Dermis lymphatic vessel endothelial cell (primary cell): ENCODE results near the gene VAV1. TPM values are rescaled to one million over a fixed set of nuclear protein-coding genes. Genes with fewer than 3 reads are reported as not detected.

Experiments
- total RNA-seq: library from RNA; depleted of rRNA; stranded (reverse); fragments of >200 nt; gene quantifications from 2 replicates; pipeline ENCODE4 v1.2.1, GENCODE V29; 2014

Gene VAV1, protein sequence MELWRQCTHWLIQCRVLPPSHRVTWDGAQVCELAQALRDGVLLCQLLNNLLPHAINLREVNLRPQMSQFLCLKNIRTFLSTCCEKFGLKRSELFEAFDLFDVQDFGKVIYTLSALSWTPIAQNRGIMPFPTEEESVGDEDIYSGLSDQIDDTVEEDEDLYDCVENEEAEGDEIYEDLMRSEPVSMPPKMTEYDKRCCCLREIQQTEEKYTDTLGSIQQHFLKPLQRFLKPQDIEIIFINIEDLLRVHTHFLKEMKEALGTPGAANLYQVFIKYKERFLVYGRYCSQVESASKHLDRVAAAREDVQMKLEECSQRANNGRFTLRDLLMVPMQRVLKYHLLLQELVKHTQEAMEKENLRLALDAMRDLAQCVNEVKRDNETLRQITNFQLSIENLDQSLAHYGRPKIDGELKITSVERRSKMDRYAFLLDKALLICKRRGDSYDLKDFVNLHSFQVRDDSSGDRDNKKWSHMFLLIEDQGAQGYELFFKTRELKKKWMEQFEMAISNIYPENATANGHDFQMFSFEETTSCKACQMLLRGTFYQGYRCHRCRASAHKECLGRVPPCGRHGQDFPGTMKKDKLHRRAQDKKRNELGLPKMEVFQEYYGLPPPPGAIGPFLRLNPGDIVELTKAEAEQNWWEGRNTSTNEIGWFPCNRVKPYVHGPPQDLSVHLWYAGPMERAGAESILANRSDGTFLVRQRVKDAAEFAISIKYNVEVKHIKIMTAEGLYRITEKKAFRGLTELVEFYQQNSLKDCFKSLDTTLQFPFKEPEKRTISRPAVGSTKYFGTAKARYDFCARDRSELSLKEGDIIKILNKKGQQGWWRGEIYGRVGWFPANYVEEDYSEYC
- under 0.01 TPM in 1 of 2 replicates, not detected in the other for total RNA-seq

DNA sequence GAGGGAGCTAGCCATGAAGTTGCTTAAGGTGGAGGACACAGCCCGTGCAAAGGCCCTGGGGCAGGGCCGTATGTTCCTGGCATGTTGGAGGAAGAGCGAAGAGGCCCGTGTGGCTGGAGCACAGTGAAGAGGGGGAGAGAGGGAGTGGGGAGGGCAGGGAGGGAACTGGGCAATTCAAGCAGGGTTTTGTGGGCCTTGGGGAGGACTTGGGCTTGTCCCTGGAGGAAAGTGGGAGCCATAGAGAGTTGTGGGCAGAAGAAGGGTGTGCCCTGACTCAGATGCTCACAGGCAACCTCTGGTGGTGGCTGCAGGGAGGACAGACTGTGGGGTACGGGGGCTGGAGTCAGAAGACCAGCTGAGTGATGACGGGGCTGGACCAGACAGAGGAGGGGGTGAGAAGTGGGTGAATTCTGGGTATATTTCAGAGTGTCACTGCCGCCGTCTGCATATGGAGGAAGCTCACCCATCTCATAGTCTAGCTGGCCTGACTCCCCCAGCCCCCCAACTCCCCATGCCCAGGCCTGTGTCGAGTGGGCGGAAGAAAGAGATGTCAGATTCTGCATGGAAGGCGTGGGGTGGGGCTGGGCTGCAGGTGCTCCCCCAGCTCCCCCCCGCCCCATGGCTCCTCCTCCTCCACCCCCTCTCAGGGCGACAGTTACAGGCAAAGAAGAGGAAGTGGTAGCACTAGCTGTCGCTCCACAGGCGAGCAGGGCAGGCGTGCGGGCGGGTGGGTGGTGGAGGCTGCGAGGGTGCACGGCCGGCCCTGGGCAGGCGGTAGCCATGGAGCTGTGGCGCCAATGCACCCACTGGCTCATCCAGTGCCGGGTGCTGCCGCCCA lies at the start of gene VAV1:
Gene VAV1 (plus strand): TSS at position 681 of the 838 bp plus-strand sequence. CDS start 100 bp downstream, at position 781.

DNA sequence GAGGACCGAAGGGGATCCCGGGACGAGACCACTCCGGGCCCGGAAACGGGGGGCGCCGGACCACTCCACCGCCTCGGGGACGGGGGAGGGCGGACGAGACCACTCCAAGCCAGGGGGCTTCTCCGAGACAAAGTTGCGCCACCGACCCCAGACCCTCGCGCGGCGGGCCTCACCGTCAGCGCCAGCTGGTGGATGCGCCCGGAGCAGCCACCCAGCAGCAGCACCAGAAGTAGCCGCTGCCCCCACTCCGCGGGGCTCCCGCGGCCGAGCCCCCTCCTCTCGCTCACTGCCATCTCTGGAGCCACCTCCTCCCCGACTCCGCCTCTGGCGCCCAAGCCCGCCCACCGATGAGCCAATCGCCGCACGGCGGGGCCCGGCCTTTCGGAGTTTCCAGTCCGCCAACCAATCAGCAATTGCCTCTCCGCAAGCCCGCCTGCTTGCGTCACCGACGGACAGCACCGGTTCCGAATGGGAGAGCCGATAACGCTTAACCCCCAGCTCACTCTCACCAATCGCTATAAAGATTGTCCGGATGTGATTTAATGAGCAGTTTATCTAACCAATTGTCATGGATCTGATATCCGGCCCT lies 35.1 kb upstream of the VAV1 start, which contains the start of gene GPR108:
Gene GPR108 (minus strand): TSS at position 297 of the 589 bp plus-strand sequence. CDS start 4 bp downstream, at position 293.

DNA sequence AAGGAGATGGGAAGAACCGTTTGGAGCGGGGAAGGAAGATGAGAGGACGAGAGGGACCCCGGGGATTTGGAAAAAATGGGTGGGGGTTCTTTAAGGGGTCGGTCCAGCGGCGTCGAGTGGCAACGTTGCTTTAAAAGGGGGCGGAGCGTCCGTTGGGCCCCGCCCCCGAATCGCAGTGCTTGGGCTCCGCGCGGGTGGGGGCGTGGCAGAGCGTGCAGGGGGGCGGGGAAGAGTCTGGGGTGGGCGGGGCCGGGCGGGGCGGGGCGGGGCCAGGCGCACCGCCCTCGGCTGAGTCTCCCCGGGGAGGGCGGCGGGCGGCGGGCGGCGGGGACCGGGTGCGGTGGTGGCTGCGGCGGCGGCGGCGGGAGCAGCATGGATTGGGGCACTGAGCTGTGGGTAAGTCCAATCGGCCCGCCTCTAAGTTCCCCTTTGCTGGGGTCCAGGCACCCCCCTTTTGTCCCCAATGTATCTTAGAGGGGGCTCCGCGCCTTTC lies 33.1 kb upstream of the VAV1 start, which contains the start of gene TRIP10:
Gene TRIP10 (plus strand): TSS at position 291 of the 493 bp plus-strand sequence. CDS start 82 bp downstream, at position 373.

DNA sequence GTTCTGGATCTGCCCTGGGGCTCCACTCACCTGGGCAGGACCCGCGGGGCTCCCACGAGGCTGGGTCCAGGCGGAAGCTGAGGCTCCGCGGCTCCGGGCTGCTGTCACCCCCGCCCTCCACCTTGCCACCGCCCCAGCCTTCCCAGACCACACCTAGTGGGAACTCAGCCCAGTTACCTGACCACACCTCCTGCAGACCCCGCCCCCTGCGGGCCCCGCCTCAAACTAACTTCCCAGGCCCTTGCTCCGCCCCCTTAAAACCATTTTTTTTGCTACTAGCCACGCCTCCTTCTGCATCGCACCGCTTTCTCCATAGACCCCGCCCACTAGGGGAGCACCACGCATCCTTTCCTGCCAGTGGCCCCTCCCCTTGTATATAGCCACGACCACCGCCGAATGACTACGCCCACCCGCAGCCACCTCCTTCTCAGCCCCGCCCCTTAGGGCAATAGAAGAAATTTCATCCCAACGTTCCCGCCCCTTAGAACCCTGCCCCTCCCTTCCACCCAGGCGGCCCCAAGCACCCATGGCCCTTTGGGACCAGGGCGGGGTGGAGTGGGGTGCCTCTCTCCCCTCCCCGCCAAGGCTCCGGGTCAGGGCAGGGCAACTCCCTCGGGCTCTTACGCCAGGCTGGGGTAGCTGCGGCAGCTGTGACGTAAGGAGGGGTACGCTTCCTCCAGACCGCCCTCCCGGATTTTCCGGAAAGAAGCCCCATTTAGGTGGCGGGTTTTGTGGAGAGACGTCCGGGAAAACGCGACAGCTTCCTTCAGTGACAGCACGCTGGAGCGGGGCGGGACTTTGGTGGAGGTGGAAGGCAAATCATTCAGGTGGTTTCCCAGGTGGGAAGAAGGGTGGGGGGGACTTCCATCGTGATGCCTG lies 4.9 kb upstream of the VAV1 start, which contains the start of gene SH2D3A:
Gene SH2D3A (minus strand): TSS at position 79 of the 879 bp plus-strand sequence. CDS start 3,687 bp downstream, outside the sequence.

DNA sequence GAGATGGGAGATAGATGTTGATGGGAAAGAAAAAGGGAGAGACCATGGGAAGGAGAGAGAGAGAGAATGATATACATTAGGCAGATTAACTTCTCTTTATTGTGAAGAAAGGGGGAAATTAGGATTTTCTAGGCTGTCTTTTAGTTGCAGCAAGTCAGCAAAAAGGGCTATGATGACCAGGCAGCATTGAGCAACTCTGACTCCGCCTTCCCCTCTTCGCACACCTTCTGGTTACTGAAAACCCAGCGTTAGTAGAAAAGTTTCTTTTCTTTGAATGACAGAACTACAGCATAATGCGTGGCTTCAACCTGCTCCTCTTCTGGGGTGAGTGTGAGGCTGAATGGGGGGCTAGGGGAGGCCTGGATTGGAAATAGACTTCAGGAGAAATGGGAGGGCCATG lies 114.8 kb downstream of the VAV1 start, which contains the start of gene ADGRE1:
Gene ADGRE1 (plus strand): TSS at position 264 of the 400 bp plus-strand sequence. CDS start 30 bp downstream, at position 294.

Other genes starting within 250 kb of the VAV1 start
- 0.17 and 0.76 TPM in 2 replicates for gene TNFSF9, start 241.7 kb upstream of the VAV1 start, total RNA-seq
- gene CD70, start 181.6 kb upstream of the VAV1 start, total RNA-seq = not detected in 2 replicates
- not detected in 2 replicates for gene TNFSF14, start 102.5 kb upstream of the VAV1 start, total RNA-seq
- 0.33 TPM in 1 of 2 replicates, not detected in the other for gene C3, start 52.1 kb upstream of the VAV1 start, total RNA-seq
- gene GPR108, start 35.1 kb upstream of the VAV1 start, total RNA-seq = 38.6 and 51.6 TPM in 2 replicates
- 19.1 and 23.0 TPM in 2 replicates for gene TRIP10, start 33.0 kb upstream of the VAV1 start, total RNA-seq
- 2.2 and 3.0 TPM in 2 replicates for gene SH2D3A, start 5.3 kb upstream of the VAV1 start, total RNA-seq
- gene ADGRE1, start 114.9 kb downstream of the VAV1 start, total RNA-seq = not detected in 2 replicates
- not detected in 2 replicates for gene MBD3L2B, start 248.7 kb downstream of the VAV1 start, total RNA-seq